Fibroblast of villous mesenchyme (primary cell): ENCODE measurements around the gene CLTCL1. TPM values are rescaled to one million over a fixed set of nuclear protein-coding genes. Genes with fewer than 3 reads are reported as not detected.
"Not testable (repeated sequence)": the region's sequence is repeated elsewhere in the genome, so short reads cannot be mapped to it uniquely, and the experiment has no call there.

Experiments used
- DNase-seq: peaks from one replicate; pipeline ENCODE4 v3.0.0-alpha.2; 2010; ENCODE audit warnings: low read depth
- H3K4me3 ChIP-seq: 2 replicates; pipeline ENCODE4 v1.5.1; 2011; ENCODE audit warnings: low read depth, mild to moderate bottlenecking, low read length
- total RNA-seq: library from RNA; depleted of rRNA; stranded (reverse); fragments of >200 nt; gene quantifications from 2 replicates; pipeline ENCODE4 v1.2.3, GENCODE V29; 2012
- TF ChIP-seq, protein P1 (sequence below): IDR thresholded peaks from 2 replicates; pipeline ENCODE4 v1.5.1; 2012; ENCODE audit warnings: low read depth, mild to moderate bottlenecking, low read length; ENCODE audit not compliant: insufficient read depth

The CLTCL1 gene
- total RNA-seq, 1 donor: 9.5 TPM

DNA sequence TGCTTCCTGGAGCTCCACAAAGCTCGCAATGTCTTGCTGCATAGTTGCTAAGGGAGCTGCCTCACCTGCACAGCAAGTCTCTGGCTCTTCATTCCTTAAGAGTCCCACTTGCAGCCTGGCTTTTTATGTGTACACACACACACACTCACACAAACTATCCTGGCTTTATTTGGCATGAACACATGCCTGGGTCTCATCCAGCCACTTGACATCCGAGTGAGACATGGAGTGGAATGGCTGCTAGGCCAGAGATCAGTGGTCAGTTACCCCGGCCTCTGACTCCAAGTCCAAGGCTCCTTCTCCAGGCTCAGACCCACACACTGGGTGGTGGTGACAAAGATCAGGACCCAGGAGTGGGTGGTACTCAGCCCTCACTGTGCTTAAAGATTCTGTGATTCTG is 37.9 kb upstream of the CLTCL1 start:
- no peak overlapping the region for H3K4me3 ChIP-seq
- no peak for DNase-seq
- TF ChIP-seq, protein P1, sequence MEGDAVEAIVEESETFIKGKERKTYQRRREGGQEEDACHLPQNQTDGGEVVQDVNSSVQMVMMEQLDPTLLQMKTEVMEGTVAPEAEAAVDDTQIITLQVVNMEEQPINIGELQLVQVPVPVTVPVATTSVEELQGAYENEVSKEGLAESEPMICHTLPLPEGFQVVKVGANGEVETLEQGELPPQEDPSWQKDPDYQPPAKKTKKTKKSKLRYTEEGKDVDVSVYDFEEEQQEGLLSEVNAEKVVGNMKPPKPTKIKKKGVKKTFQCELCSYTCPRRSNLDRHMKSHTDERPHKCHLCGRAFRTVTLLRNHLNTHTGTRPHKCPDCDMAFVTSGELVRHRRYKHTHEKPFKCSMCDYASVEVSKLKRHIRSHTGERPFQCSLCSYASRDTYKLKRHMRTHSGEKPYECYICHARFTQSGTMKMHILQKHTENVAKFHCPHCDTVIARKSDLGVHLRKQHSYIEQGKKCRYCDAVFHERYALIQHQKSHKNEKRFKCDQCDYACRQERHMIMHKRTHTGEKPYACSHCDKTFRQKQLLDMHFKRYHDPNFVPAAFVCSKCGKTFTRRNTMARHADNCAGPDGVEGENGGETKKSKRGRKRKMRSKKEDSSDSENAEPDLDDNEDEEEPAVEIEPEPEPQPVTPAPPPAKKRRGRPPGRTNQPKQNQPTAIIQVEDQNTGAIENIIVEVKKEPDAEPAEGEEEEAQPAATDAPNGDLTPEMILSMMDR: no peak

DNA sequence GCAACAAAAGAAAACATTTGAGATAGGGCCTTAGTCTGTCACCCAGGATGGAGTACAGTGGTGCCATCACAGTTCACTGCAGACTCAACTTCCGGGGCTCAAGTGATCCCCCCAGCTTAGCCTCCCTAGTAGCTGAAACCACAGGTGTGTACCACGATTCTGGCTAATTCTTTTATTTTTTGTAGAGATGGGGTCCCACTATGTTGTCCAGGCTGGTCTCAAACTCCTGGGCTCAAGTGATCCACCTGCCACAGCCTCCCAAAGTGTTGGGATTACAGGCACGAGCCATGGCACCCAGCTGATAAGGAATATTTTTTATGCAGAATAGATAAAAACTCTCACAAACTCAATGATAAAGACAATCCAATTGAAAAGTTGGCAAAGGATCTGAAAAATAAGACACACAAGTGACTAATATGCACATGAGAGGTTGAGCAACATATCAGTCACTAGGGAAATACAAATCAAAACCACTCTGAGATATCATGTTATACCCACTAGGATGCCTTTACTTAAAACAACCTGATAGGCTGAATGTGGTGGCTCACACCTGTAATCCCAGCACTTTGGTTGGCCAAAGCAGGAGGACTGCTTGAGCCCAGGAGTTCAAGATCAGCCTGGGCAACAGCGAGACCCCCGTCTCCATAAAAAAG is 33.9 kb upstream of the CLTCL1 start:
- H3K4me3 ChIP-seq: no peak overlapping the region
- TF ChIP-seq, protein P1: no peak
- DNase-seq: peak; percentile 25

DNA sequence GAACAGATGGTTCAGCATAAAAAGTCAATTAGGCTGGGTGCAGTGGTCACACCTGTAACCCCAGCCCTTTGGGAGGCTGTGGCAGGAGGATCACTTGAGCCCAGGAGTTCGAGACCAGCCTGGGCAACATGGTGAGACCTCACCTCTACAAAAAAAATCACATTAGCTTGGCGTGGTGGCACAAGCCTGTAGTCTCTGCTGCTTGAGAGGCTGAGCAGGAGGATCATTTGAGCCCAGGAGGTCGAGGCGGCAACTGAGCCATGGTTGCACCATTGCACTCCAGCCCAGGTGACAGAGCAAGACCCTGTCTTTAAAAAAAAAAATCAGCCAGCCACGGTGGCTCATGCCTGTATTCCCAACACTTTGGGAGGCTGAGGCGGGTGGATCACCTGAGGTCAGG is 31.9 kb upstream of the CLTCL1 start:
- not testable (repeated sequence) for H3K4me3 ChIP-seq, DNase-seq

DNA sequence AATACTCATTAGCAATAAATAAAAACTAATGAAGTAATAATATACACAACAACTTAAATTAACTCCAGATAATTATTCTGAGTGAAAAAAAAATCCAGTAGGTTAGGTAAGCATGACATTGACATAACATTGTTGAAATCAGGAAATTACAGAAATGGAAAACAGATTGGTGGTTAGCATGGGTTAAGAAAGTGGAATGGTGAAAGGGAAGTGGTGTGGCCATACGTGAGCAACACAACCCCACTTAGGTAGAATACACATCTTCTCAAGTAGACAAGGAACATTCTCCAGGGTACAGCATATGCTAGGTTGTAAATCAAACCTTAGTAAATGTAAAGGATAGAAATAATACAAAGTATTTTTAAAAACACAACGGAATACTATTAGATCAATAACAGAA is 30.2 kb upstream of the CLTCL1 start:
- DNase-seq: no peak
- no peak overlapping the region for H3K4me3 ChIP-seq

DNA sequence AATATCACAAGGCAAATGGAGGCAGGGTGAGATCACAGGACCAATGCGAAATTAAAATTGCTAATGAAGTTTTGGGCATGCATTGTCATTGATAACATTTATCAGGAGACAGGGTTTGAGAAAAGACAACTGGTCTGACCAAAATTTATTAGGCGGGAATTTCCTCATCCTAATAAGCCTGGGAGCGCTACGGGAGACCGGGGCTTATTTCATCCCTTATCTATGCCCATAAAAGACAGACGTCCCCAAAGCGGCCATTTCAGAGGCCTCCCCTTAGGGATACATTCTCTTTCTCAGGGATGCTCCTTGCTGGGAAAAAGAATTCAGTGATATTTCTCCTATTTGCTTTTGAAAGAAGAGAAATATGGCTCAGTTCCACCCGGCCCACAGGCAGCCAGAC is 28.6 kb upstream of the CLTCL1 start:
- DNase-seq, H3K4me3 ChIP-seq: not testable (repeated sequence)

More for the DNA sequence above, 30.2 kb upstream of the CLTCL1 start:
- TF ChIP-seq, protein P1: no peak

DNA sequence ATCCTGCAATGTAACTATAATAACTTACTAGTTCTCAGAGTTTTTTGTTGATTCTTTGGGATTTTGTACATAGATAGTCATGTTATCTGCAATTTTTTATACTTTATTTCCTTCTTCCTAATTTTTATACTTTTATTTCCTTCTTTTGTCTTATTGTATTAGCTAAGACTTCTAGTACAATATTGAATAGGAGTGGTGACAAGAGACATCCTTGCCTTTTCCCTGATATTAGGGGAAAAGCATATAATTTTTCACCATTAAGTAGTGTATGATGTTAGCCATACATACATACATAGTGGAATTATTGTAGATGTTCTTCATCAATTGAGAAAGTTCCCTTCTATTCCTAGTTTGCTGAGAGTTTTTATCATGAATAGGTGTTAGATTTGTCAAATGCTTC is 27.8 kb upstream of the CLTCL1 start:
- TF ChIP-seq, protein P1: no peak
- no peak overlapping the region for H3K4me3 ChIP-seq
- no peak for DNase-seq

DNA sequence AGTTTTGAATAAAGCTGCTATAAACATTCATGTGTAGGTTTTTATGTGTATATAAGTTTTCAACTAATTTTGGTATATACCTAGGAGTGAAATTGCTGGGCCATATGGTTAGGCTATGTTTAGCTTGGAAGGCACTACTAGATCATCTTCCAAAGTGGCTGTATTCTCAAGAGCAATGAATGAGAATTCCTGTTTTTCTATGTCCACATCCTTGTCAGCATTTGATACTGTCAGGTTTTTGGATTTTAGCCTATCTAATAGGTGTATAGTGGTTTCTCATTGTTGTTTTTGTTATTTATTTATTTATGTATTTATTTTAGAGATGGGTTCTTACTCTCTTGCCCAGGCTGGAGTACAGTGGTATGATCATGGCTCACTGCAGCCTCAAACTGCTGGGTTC is 26.3 kb upstream of the CLTCL1 start:
- TF ChIP-seq, protein P1: no peak
- no peak overlapping the region for H3K4me3 ChIP-seq
- no peak for DNase-seq

DNA sequence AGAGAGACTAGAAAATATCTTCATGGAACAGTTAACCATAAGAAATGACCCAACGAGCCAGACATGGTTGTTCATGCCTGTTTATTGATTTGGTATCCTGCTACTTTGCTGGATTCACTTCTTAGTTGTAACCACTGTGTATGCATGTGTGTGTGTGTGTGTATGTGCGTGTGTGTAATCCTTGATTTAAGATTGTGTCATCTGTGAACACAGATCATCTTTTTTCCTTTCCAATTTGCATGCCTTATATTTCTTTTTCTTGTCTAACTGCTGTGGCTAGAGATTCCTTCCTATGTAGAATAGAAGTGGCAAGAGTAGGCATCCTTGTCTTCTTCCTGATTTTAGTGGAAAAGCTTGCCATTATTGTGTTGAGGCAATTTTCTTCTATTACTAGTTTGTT is 16.4 kb upstream of the CLTCL1 start:
- TF ChIP-seq, protein P1: no peak
- DNase-seq: no peak
- H3K4me3 ChIP-seq: no peak overlapping the region

DNA sequence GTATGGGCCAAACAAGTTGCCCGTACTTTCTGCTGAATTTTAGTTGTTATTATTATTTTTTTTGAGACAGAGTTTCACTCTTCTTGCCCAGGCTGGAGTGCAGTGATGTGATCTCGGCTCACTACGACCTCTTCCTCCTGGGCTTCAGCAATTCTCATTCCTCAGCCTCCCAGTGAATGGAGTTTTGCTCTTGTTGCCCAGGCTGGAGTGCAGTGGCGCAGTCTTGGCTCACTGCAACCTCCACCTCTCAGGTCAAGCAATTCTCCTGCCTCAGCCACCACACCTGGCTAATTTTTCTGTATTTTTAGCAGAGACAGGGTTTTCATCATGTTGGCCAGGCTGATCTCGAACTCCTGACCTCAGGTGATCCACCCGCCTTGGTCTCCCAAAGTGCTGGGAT is 15.0 kb upstream of the CLTCL1 start:
- not testable (repeated sequence) for H3K4me3 ChIP-seq, DNase-seq
